Uterus (tissue), 2 donors: ENCODE data around the gene DPP10.

Source experiments
- CTCF ChIP-seq, 4 experiments: fragments of 200-600 bp in 2 of 4; fragments of 450-650 bp in 2 of 4; sonication (generic) in 2 of 4; IDR thresholded peaks; one replicate each; pipeline ENCODE4 v1.5.1; 2016 to 2019; ENCODE audit warnings: antibody characterized with exemption in 4 of 4, mild to moderate bottlenecking in 2 of 4, moderate library complexity in 1 of 4
- POLR2A ChIP-seq, 2 donors: fragments of 450-650 bp; IDR thresholded peaks; one replicate each; pipeline ENCODE4 v1.6.1; 2016; ENCODE audit warnings: antibody characterized with exemption in 2 of 2, mild to moderate bottlenecking in 1 of 2, moderate library complexity in 1 of 2

- TF ChIP-seq CTCF (IDR thresholded peaks at IDR 0.05) (no peak), POLR2A (IDR thresholded peaks at IDR 0.05) (no peak)
These were observed 299.8 kb downstream of the DPP10 start for GRCh38 chr2:114742245-114742644.
